Stomach smooth muscle (tissue), 2 donors: Measurements from ENCODE around the gene EBF3.

ENCODE experiments used
- H3K27ac ChIP-seq: one replicate; pipeline ENCODE4 v1.7.0; 2013; ENCODE audit warnings: mild to moderate bottlenecking, low read length, inconsistent platforms
- H3K27me3 ChIP-seq, 2 donors: one replicate each; pipeline ENCODE4 v1.7.0; 2013; ENCODE audit warnings: low read length in 2 of 2; ENCODE audit not compliant: insufficient read depth in 2 of 2, control insufficient read depth in 1 of 2
- H3K36me3 ChIP-seq, 2 donors: one replicate each; pipeline ENCODE4 v1.7.0; 2013; ENCODE audit warnings: low read length in 2 of 2; ENCODE audit not compliant: control insufficient read depth in 2 of 2, insufficient read depth in 2 of 2
- H3K4me1 ChIP-seq: one replicate; pipeline ENCODE4 v1.7.0; 2013; ENCODE audit warnings: low read length; ENCODE audit not compliant: control insufficient read depth, insufficient read depth
- H3K4me3 ChIP-seq, 2 donors: one replicate each; pipeline ENCODE4 v1.7.0; 2013; ENCODE audit warnings: low read length in 2 of 2
- H3K9ac ChIP-seq, 2 donors: one replicate each; pipeline ENCODE4 v1.7.0; 2013; ENCODE audit warnings: low read length in 2 of 2, mild to moderate bottlenecking in 1 of 2
- H3K9me3 ChIP-seq, 2 donors: one replicate each; pipeline ENCODE4 v1.7.0; 2013; ENCODE audit warnings: low read length in 2 of 2; ENCODE audit not compliant: control insufficient read depth in 2 of 2
- donor health status: healthy.
- donor health status: Pancreatic carcinoma.

Gene EBF3

GRCh38 chr10:129935102-129935866, 28.8 kb downstream of the EBF3 start:
- H3K27me3 ChIP-seq: peaks cover 0 to 4% of the 10 kb centered on the region in 2 donors
- no peaks in the 10 kb centered on the region for H3K4me1 ChIP-seq
- no peak overlapping the region for H3K27ac ChIP-seq
- no peak overlapping the region for H3K9ac ChIP-seq
- no peaks in the 10 kb centered on the region for H3K36me3 ChIP-seq
- no peak overlapping the region for H3K4me3 ChIP-seq
- no peaks in the 10 kb centered on the region for H3K9me3 ChIP-seq

GRCh38 chr10:129934196-129934925, 29.7 kb downstream of the EBF3 start:
- no peaks in the 10 kb centered on the region for H3K9me3 ChIP-seq
- H3K36me3 ChIP-seq: no peaks in the 10 kb centered on the region
- no peaks in the 10 kb centered on the region for H3K4me1 ChIP-seq
- H3K4me3 ChIP-seq: no peak overlapping the region
- no peak overlapping the region for H3K9ac ChIP-seq
- no peak overlapping the region for H3K27ac ChIP-seq
- H3K27me3 ChIP-seq: peaks cover 0 to 2% of the 10 kb centered on the region in 2 donors

GRCh38 chr10:129933456-129934092, 30.5 kb downstream of the EBF3 start:
- H3K9ac ChIP-seq: no peak overlapping the region
- no peaks in the 10 kb centered on the region for H3K9me3 ChIP-seq
- H3K27me3 ChIP-seq: peaks cover 0 to 2% of the 10 kb centered on the region in 2 donors
- H3K27ac ChIP-seq: no peak overlapping the region
- H3K4me1 ChIP-seq: no peaks in the 10 kb centered on the region
- H3K36me3 ChIP-seq: no peaks in the 10 kb centered on the region
- H3K4me3 ChIP-seq: no peak overlapping the region

GRCh38 chr10:129932751-129933433, 31.2 kb downstream of the EBF3 start:
- Histone ChIP-seq H3K9me3 (no peaks in the 10 kb centered on the region), H3K9ac (no peak overlapping the region), H3K4me3 (no peak overlapping the region), H3K36me3 (no peaks in the 10 kb centered on the region), H3K4me1 (no peaks in the 10 kb centered on the region), H3K27ac (no peak overlapping the region), H3K27me3 (peaks cover 0 to 2% of the 10 kb centered on the region in 2 donors)

GRCh38 chr10:129932182-129932581, 31.9 kb downstream of the EBF3 start:
- Histone ChIP-seq H3K4me1 (no peaks in the 10 kb centered on the region), H3K27ac (no peak overlapping the region), H3K4me3 (no peak overlapping the region), H3K9ac (no peak overlapping the region), H3K36me3 (no peaks in the 10 kb centered on the region), H3K27me3 (peaks cover 0 to 1% of the 10 kb centered on the region in 2 donors), H3K9me3 (no peaks in the 10 kb centered on the region)

GRCh38 chr10:129929343-129930292, 34.5 kb downstream of the EBF3 start:
- H3K4me3 ChIP-seq: no peak overlapping the region
- no peak overlapping the region for H3K9ac ChIP-seq
- H3K9me3 ChIP-seq: no peaks in the 10 kb centered on the region
- no peak overlapping the region for H3K27ac ChIP-seq
- no peaks in the 10 kb centered on the region for H3K4me1 ChIP-seq
- no peaks in the 10 kb centered on the region for H3K27me3 ChIP-seq
- no peaks in the 10 kb centered on the region for H3K36me3 ChIP-seq

- Histone ChIP-seq H3K4me1 (no peaks in the 10 kb centered on the region), H3K4me3 (no peak overlapping the region), H3K9me3 (no peaks in the 10 kb centered on the region), H3K9ac (no peak overlapping the region), H3K27me3 (no peaks in the 10 kb centered on the region), H3K36me3 (no peaks in the 10 kb centered on the region), H3K27ac (no peak overlapping the region)
Observed at GRCh38 chr10:129927351-129928120, 36.5 kb downstream of the EBF3 start.

GRCh38 chr10:129926066-129927055, 37.7 kb downstream of the EBF3 start:
- H3K27me3 ChIP-seq: no peaks in the 10 kb centered on the region
- H3K27ac ChIP-seq: no peak overlapping the region
- no peak overlapping the region for H3K4me3 ChIP-seq
- H3K4me1 ChIP-seq: no peaks in the 10 kb centered on the region
- no peaks in the 10 kb centered on the region for H3K36me3 ChIP-seq
- H3K9ac ChIP-seq: no peak overlapping the region
- H3K9me3 ChIP-seq: no peaks in the 10 kb centered on the region
